Astrocyte of the cerebellum (primary cell): ENCODE measurements around the gene ACAA1.

Experiments used
- DNase-seq: peaks from one replicate; pipeline ENCODE4 v3.0.0-alpha.2; 2011; ENCODE audit warnings: low read depth
- H3K4me3 ChIP-seq: 2 replicates; pipeline ENCODE4 v1.5.1; 2011; ENCODE audit warnings: mild to moderate bottlenecking, low read depth, low read length, moderate library complexity
- CTCF ChIP-seq: IDR thresholded peaks from 2 replicates; pipeline ENCODE4 v1.5.1; 2012; ENCODE audit warnings: low read length, low read depth, moderate library complexity, mild to moderate bottlenecking; ENCODE audit errors: missing control alignments
- in situ Hi-C: cut with HindIII; loops from 2 replicates; pipeline ENCODE4 v1.10.0; 2017; ENCODE audit warnings: low sequenced_read_pairs

ACAA1 gene

DNA sequence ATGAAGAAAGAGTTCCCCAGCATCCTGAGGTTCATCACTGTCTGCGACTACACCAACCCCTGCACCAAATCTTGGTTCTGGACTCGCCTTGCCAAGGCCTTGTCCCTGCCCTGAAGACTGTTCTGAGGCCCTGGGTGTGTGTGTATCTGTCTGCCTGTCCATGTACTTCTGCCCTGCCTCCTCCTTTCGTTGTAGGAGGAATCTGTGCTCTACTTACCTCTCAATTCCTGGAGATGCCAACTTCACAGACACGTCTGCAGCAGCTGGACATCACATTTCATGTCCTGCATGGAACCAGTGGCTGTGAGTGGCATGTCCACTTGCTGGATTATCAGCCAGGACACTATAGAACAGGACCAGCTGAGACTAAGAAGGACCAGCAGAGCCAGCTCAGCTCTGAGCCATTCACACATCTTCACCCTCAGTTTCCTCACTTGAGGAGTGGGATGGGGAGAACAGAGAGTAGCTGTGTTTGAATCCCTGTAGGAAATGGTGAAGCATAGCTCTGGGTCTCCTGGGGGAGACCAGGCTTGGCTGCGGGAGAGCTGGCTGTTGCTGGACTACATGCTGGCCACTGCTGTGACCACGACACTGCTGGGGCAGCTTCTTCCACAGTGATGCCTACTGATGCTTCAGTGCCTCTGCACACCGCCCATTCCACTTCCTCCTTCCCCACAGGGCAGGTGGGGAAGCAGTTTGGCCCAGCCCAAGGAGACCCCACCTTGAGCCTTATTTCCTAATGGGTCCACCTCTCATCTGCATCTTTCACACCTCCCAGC lies 4.4 kb upstream of the ACAA1 start:
- H3K4me3 ChIP-seq: no peak overlapping the region
- DNase-seq: no peak
- no peak for TF ChIP-seq CTCF
- in situ Hi-C loops: no loop called here

DNA sequence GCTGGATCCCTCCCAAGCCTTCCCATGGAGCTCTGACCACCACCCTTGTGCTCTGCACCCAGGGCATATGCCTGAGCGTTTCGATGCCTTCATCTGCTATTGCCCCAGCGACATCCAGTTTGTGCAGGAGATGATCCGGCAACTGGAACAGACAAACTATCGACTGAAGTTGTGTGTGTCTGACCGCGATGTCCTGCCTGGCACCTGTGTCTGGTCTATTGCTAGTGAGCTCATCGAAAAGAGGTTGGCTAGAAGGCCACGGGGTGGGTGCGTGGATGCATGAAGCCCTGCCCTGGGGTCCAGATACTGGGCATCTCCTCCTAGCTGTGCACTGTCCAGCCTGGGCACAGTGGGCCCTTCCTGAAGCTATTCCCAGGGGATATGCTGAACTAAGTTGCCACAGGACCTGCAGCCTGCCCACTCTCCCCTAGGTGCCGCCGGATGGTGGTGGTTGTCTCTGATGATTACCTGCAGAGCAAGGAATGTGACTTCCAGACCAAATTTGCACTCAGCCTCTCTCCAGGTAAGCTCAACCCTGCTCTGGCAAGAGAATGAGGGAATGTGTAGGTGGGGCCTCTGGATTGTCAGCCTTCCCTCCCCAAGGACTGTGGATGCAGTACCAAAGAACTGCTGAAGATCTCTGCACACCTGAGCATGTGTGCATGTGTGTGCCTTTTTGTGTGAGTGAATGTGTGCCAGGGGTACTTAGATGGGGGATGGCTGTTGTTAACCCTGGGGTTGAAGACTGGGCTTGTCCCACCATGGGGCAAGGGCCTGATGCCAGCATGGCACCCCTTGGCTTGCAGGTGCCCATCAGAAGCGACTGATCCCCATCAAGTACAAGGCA lies 3.6 kb upstream of the ACAA1 start:
- in situ Hi-C loops: no loop called here
- no peak overlapping the region for H3K4me3 ChIP-seq
- TF ChIP-seq CTCF: no peak
- DNase-seq: no peak

GRCh38 chr3:38139652-38140051 lies 2.7 kb upstream of the ACAA1 start:
- no peak for DNase-seq
- in situ Hi-C loops: no loop called here
- peak overlapping the region; percentile 77 for H3K4me3 ChIP-seq
- no peak for TF ChIP-seq CTCF

DNA sequence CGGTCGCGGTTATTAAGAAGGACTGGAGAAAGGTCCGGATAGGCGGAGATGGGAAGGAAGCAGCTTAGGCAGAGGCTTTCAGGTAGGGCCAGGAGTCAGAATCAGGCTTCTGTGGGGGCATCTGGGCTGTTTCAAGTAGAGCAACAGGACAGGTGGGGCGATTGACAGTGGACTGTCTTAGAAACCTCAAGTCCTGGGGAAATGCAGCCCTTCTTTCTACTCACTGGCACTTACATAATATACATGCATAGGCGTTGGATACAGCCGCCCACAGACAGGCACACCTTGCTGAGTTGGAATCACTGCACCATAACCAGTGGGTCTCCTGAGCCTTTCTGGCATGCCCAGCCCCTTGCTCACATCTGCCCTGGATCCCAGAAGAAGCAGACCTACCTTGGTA lies 2.3 kb upstream of the ACAA1 start:
- in situ Hi-C loops: no loop called here
- no peak for DNase-seq
- H3K4me3 ChIP-seq: peak overlapping the region; percentile 77
- no peak for TF ChIP-seq CTCF

DNA sequence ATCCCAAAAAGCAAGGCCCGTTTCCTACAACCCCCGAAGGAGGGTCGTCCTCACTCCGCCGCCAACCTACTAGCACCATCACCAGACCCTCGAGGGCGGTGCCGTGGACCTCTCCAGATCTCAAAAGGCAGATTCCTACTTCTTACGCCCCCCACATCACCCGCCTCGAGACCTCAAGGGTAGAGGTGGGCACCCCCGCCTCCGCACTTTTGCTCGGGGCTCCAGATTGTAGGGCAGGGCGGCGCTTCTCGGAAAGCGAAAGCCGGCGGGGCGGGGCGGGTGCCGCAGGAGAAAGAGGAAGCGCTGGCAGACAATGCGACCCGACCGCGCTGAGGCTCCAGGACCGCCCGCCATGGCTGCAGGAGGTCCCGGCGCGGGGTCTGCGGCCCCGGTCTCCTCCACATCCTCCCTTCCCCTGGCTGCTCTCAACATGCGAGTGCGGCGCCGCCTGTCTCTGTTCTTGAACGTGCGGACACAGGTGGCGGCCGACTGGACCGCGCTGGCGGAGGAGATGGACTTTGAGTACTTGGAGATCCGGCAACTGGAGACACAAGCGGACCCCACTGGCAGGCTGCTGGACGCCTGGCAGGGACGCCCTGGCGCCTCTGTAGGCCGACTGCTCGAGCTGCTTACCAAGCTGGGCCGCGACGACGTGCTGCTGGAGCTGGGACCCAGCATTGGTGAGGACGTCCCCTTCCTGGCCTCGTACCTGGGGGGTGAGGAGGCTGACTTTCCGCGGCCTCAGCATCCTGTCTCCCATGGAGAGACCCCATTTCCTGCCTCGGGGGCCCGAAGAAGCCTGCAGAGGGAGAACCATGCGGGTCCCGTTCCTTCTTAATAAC lies 1.6 kb upstream of the ACAA1 start, which contains the start of gene MYD88:
TSS of gene MYD88 (plus strand) at position 313 of the 842 bp plus-strand sequence. CDS start at position 353, 40 bp downstream.
- no peak for TF ChIP-seq CTCF
- H3K4me3 ChIP-seq: peak within 1 kb of the TSS; percentile 77
- DNase-seq: no peak
- in situ Hi-C loops: no loop called here
